Keratinocyte (primary cell): ENCODE measurements around the gene DDA1.

Experiments
- EZH2 ChIP-seq: IDR thresholded peaks from one replicate; pipeline ENCODE4 v1.6.1; 2012; ENCODE audit warnings: inconsistent platforms, mild to moderate bottlenecking, low read length, moderate library complexity
- TF ChIP-seq, protein P1 (sequence below), 3 experiments: IDR thresholded peaks in 1 of 3; conservative IDR thresholded peaks in 1 of 3; optimal IDR thresholded peaks in 1 of 3; 2 replicates in 2 of 3; 3 replicates in 1 of 3; pipeline versions ENCODE3 to v1.5.1; 2011; ENCODE audit warnings: low read length in 3 of 3, mild to moderate bottlenecking in 3 of 3, moderate library complexity in 2 of 3, control low read depth in 1 of 3, inconsistent platforms in 1 of 3; ENCODE audit not compliant: insufficient read depth in 2 of 3; ENCODE audit errors: extremely low read depth in 1 of 3

DNA sequence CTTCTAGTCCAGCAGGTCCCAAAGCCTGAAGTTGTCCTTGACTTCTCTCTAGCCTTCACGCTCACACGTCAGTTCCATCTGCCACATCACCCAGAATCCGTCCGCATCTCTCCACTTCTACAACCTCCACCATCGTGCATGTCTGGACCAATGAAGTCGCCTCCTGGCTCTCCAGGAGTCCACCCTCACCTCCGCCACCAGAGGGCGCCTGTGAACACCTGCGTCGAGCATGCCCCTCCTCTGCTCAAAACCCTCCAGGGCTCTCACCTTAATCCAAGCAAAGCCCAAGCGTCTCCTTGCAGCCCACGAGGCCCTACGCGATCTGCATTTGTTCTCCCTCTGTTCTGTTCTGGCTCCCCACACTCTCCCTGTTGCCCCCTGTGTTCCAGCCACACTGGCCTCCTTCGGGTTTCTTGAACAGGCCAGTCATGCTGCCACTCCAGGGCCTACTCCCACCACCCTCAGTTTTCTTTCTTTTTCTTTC lies 48.5 kb upstream of the DDA1 start:
- TF ChIP-seq, protein P1, sequence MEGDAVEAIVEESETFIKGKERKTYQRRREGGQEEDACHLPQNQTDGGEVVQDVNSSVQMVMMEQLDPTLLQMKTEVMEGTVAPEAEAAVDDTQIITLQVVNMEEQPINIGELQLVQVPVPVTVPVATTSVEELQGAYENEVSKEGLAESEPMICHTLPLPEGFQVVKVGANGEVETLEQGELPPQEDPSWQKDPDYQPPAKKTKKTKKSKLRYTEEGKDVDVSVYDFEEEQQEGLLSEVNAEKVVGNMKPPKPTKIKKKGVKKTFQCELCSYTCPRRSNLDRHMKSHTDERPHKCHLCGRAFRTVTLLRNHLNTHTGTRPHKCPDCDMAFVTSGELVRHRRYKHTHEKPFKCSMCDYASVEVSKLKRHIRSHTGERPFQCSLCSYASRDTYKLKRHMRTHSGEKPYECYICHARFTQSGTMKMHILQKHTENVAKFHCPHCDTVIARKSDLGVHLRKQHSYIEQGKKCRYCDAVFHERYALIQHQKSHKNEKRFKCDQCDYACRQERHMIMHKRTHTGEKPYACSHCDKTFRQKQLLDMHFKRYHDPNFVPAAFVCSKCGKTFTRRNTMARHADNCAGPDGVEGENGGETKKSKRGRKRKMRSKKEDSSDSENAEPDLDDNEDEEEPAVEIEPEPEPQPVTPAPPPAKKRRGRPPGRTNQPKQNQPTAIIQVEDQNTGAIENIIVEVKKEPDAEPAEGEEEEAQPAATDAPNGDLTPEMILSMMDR (optimal IDR thresholded peaks at IDR 0.05 in 1 of 3, IDR thresholded peaks at IDR 0.05 in 1 of 3, conservative IDR thresholded peaks at IDR 0.05 in 1 of 3; ENCODE audit: extremely low read depth in 1 of 3, insufficient read depth in 2 of 3, low read length in 3 of 3) = peak; percentile 95 to 98 (median 98)
- TF ChIP-seq EZH2 = no peak
